Prostate gland (tissue), 2 donors: ENCODE measurements around the gene PFKP. TPM values are rescaled to one million over a fixed set of nuclear protein-coding genes. Genes with fewer than 3 reads are reported as not detected.
A peak's percentile ranks its signal among the peaks of the same experiment; 100 is the strongest.

ENCODE experiments used
- DNase-seq: peaks from one replicate; pipeline ENCODE4 v3.0.0-alpha.2; 2019; ENCODE audit warnings: low spot score
- H3K27ac ChIP-seq, 2 donors: fragments of 200-600 bp; sonication (generic); 2 replicates each; pipeline ENCODE4 v1.5.1; 2017 to 2019
- H3K27me3 ChIP-seq: fragments of 200-600 bp; sonication (generic); replicated peaks from 2 replicates; pipeline ENCODE4 v1.5.1; 2019; ENCODE audit not compliant: insufficient read depth
- H3K36me3 ChIP-seq, 2 donors: fragments of 200-600 bp; sonication (generic); 1 replicate in 1 of 2; 2 replicates in 1 of 2; pipeline versions ENCODE4 v1.5.1 to v1.8.1; 2017 to 2019
- H3K4me1 ChIP-seq: fragments of 200-600 bp; sonication (generic); replicated peaks from 2 replicates; pipeline ENCODE4 v1.5.1; 2019
- H3K4me3 ChIP-seq, 2 donors: fragments of 200-600 bp; sonication (generic); 2 replicates each; pipeline ENCODE4 v1.5.1; 2017 to 2019
- H3K9me3 ChIP-seq: fragments of 200-600 bp; sonication (generic); 2 replicates; pipeline ENCODE4 v1.5.1; 2017
- CTCF ChIP-seq, 4 experiments: fragments of 200-600 bp in 2 of 4; fragments of 450-650 bp in 2 of 4; sonication (generic) in 2 of 4; IDR thresholded peaks; 1 replicate in 3 of 4; 2 replicates in 1 of 4; pipeline ENCODE4 v1.5.1; 2016 to 2019; ENCODE audit warnings: antibody characterized with exemption in 4 of 4, mild to moderate bottlenecking in 2 of 4, moderate library complexity in 2 of 4
- POLR2A ChIP-seq: fragments of 450-650 bp; IDR thresholded peaks from one replicate; pipeline ENCODE4 v1.6.1; 2016; ENCODE audit warnings: antibody characterized with exemption, mild to moderate bottlenecking
- POLR2AphosphoS5 ChIP-seq: sonication (generic); formaldehyde crosslinking; IDR thresholded peaks from one replicate; pipeline ENCODE4 v1.6.1; 2017; ENCODE audit warnings: antibody characterized with exemption
- WGBS: methylation state at CpG from one replicate; pipeline ENCODE4 v1.1.5; 2018; 5-methylcytosine and 5-hydroxymethylcytosine counted together
- intact Hi-C: fragments of 100-400 bp; cut with DNase I; formaldehyde crosslinking; loops from one replicate; pipeline ENCODE4 v1.14.2; 2022
- total RNA-seq, 2 donors: library from RNA; depleted of rRNA; stranded (reverse); fragments of >200 nt; gene quantifications; one replicate each; pipeline ENCODE4 v1.1.0, GENCODE V29; 2016

Gene PFKP
- total RNA-seq, 2 donors from 2014 or later: 35.1 to 86.9 TPM

GRCh38 chr10:3126249-3126648, 58.9 kb downstream of the PFKP start:
- DNase-seq: no peak
- Histone ChIP-seq H3K4me1 (no peaks in the 10 kb centered on the region), H3K27me3 (no peaks in the 10 kb centered on the region), H3K36me3 (peaks cover 0 to 6% of the 10 kb centered on the region in 2 donors), H3K4me3 (no peak overlapping the region), H3K27ac (no peak overlapping the region), H3K9me3 (no peaks in the 10 kb centered on the region)
- TF ChIP-seq POLR2AphosphoS5 (no peak), POLR2A (no peak), CTCF (IDR thresholded peaks at IDR 0.05) (no peak)
- WGBS: 81% methylated on average over 15 of the region's 15 CpGs
- intact Hi-C loops: no loop called here

DNA sequence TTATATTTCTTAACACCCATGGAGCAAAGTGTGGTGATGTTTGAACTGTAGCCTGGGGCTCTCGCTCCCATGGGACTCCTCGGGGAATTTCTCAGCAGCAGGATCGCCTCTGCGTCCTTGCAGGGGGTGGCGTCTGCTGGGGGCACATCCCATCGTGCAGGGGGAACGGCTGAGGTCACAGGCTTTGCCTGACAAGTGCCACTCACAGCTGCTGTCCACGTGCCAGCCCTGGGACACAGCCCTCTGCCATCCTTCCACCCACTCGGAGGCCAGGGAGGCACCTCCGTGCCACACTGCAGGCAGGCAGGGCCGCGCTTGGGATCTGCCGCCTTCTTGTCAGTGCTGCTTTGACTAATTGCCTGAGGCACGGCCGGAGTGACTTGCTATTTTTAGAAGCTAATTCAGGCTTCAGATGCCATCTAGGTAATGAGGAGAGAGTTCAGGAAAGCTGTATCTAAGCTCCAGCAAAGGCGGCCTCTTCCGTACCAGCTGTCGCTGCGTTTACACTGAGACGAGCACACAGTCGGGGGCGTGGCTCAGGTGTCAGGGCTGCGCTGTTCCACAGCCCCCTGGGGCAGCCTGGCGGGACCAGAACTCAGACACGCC, 59.5 kb downstream of the PFKP start:
- H3K27me3 ChIP-seq: no peaks in the 10 kb centered on the region
- TF ChIP-seq POLR2AphosphoS5 (no peak), POLR2A (no peak), CTCF (IDR thresholded peaks at IDR 0.05) (no peak)
- peaks cover 0 to 6% of the 10 kb centered on the region in 2 donors for H3K36me3 ChIP-seq
- intact Hi-C loops: no loop called here
- DNase-seq: no peak
- no peaks in the 10 kb centered on the region for H3K4me1 ChIP-seq
- WGBS: 24% methylated on average over 25 of the region's 25 CpGs
- H3K4me3 ChIP-seq: no peak overlapping the region
- H3K9me3 ChIP-seq: no peaks in the 10 kb centered on the region
- peak overlapping the region in 1 of 2 donors; percentile 20 for H3K27ac ChIP-seq

DNA sequence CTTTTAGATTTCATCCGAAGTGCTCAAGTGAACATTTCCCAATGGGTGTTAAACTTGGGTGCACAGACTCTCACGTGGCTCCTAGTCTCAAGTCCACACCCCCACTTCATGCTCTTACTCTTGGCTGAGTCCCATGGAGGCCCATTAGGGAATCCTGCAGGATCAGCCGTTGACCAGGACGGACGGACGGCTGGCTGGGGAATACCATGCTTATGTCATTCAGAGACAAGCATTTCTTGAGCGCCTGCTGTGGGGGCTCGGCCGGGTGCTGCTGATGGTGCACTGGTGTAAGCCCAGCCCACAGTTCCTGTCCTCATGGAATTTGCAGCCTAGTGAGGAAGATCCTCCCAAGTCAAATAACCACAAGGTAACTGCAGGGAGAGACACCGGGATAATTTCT, 60.6 kb downstream of the PFKP start:
- Histone ChIP-seq H3K27ac (no peak overlapping the region), H3K36me3 (no peaks in the 10 kb centered on the region), H3K4me1 (no peaks in the 10 kb centered on the region), H3K27me3 (no peaks in the 10 kb centered on the region), H3K4me3 (no peak overlapping the region), H3K9me3 (no peaks in the 10 kb centered on the region)
- intact Hi-C loops: no loop called here
- no peak for TF ChIP-seq POLR2AphosphoS5
- TF ChIP-seq POLR2A: no peak
- TF ChIP-seq CTCF (IDR thresholded peaks at IDR 0.05): no peak
- WGBS: 91% methylated on average over 10 of the region's 10 CpGs
- DNase-seq: no peak

- Histone ChIP-seq H3K4me1 (no peaks in the 10 kb centered on the region), H3K27ac (no peak overlapping the region), H3K27me3 (no peaks in the 10 kb centered on the region), H3K4me3 (no peak overlapping the region), H3K36me3 (no peaks in the 10 kb centered on the region), H3K9me3 (no peaks in the 10 kb centered on the region)
- no peak for DNase-seq
- intact Hi-C loops: no loop called here
- no peak for TF ChIP-seq CTCF (IDR thresholded peaks at IDR 0.05)
- WGBS: 95% methylated on average over 24 of the region's 24 CpGs
Measured at GRCh38 chr10:3128379-3129130, 61.2 kb downstream of the PFKP start.
